Renal cortex interstitium (tissue), 15 donors: Measurements from ENCODE around the gene CTSW. TPM values are rescaled to one million over a fixed set of nuclear protein-coding genes. Genes with fewer than 3 reads are reported as not detected.
A peak's percentile ranks its signal among the peaks of the same experiment; 100 is the strongest.
"Not testable (repeated sequence)": the region's sequence is repeated elsewhere in the genome, so short reads cannot be mapped to it uniquely, and the experiment has no call there.

ENCODE experiments used
- DNase-seq, 11 donors: peaks; one replicate each; pipeline ENCODE4 v3.0.0-alpha.2; 2013; ENCODE audit warnings: low read depth in 9 of 11, low spot score in 4 of 11; ENCODE audit errors: extremely low read depth in 1 of 11
- long read RNA-seq, 16 experiments: transcript quantifications; one replicate each; lab custom pipeline, GENCODE V29; 2026
- polyA plus RNA-seq, 3 donors: library from polyadenylated mRNA; unstranded; fragments of 120-200 nt; gene quantifications; one replicate each; pipeline ENCODE4 v1.2.1, GENCODE V29; 2013; ENCODE audit not compliant: insufficient read length in 3 of 3

The CTSW gene
- 1 to 10 TPM in 2 of 3 donors, under 1 TPM in 1; 0.47 to 1.3 (median 1.0) TPM for polyA plus RNA-seq
- long read RNA-seq, donor 1: 0 reads
- long read RNA-seq, donor 2, partial matches to known transcripts: 24 of 56 reads
- long read RNA-seq, donor 2, other reads (novel, unspliced or antisense): 30 of 56 reads
- long read RNA-seq, donor 3, partial matches to known transcripts: 40 of 113 reads
- long read RNA-seq, donor 3, other reads (novel, unspliced or antisense): 73 of 113 reads
- long read RNA-seq, donor 4: 0 reads
- long read RNA-seq, donor 5: 0 reads
- long read RNA-seq, donor 6, partial matches to known transcripts: 0 of 1 reads
- long read RNA-seq, donor 6, other reads (novel, unspliced or antisense): 0 of 1 reads
- long read RNA-seq, donor 7: 0 reads
- long read RNA-seq, donor 8, partial matches to known transcripts: 97 of 161 reads
- long read RNA-seq, donor 8, other reads (novel, unspliced or antisense): 64 of 161 reads
- long read RNA-seq, donor 9: 0 reads
- long read RNA-seq, donor 10: 0 reads
- long read RNA-seq, donor 11: 0 reads
- long read RNA-seq, donor 12: 0 reads
- long read RNA-seq, donor 13: 0 reads
- long read RNA-seq, donor 14, partial matches to known transcripts: 0 of 1 reads
- long read RNA-seq, donor 14, other reads (novel, unspliced or antisense): 0 of 1 reads
- long read RNA-seq, donor 15: 0 reads
- long read RNA-seq, donor 16, partial matches to known transcripts: 0 of 2 reads
- long read RNA-seq, donor 16, other reads (novel, unspliced or antisense): 0 of 2 reads

GRCh38 chr11:65879617-65880016 lies at the start of gene CTSW:
Gene CTSW, plus strand, starts transcription at chr11:65879837. Its CDS starts 18 bp downstream, at chr11:65879855.
- no peak for DNase-seq

GRCh38 chr11:65832231-65832630 lies 47.4 kb upstream of the CTSW start:
- DNase-seq: not testable (repeated sequence)

- DNase-seq: peak; percentile 85 to 95 (median 89)
These were observed 46.2 kb upstream of the CTSW start, which contains the start of gene SNX32 for GRCh38 chr11:65833297-65834030. Gene SNX32, plus strand, starts transcription at chr11:65833963. Its CDS starts 103 bp downstream, at chr11:65834066.

- no peak for DNase-seq
These were observed 45.4 kb upstream of the CTSW start for GRCh38 chr11:65834202-65834601.

GRCh38 chr11:65842144-65842543 lies 37.5 kb upstream of the CTSW start:
- no peak for DNase-seq

GRCh38 chr11:65843811-65844210 lies 35.8 kb upstream of the CTSW start:
- no peak for DNase-seq

GRCh38 chr11:65844231-65844872 lies 35.3 kb upstream of the CTSW start:
- DNase-seq: no peak

- DNase-seq: no peak
These were observed 31.9 kb upstream of the CTSW start for GRCh38 chr11:65847746-65848145.

GRCh38 chr11:65848693-65849092 lies 30.9 kb upstream of the CTSW start:
- DNase-seq: not testable (repeated sequence)

GRCh38 chr11:65849366-65849765 lies 30.3 kb upstream of the CTSW start:
- DNase-seq: no peak

- DNase-seq: no peak
These were observed 29.8 kb upstream of the CTSW start for GRCh38 chr11:65849771-65850216.

- DNase-seq: no peak
These were observed 29.2 kb upstream of the CTSW start for GRCh38 chr11:65850217-65851082.

GRCh38 chr11:65851083-65851579 lies 28.5 kb upstream of the CTSW start:
- no peak for DNase-seq

- no peak for DNase-seq
These were observed 27.7 kb upstream of the CTSW start for GRCh38 chr11:65851811-65852507.

GRCh38 chr11:65852508-65853245 lies 27.0 kb upstream of the CTSW start:
- DNase-seq: no peak

- DNase-seq: no peak
These were observed 26.2 kb upstream of the CTSW start for GRCh38 chr11:65853246-65853979.
